ENCODE measurements around the gene CFAP54. TPM values are rescaled to one million over a fixed set of nuclear protein-coding genes. Genes with fewer than 3 reads are reported as not detected.
"Not testable (repeated sequence)": the region's sequence is repeated elsewhere in the genome, so short reads cannot be mapped to it uniquely, and the experiment has no call there.

CFAP54 gene
- polyA plus RNA-seq, 1 donor from 2014 or later: 0.13 TPM

DNA sequence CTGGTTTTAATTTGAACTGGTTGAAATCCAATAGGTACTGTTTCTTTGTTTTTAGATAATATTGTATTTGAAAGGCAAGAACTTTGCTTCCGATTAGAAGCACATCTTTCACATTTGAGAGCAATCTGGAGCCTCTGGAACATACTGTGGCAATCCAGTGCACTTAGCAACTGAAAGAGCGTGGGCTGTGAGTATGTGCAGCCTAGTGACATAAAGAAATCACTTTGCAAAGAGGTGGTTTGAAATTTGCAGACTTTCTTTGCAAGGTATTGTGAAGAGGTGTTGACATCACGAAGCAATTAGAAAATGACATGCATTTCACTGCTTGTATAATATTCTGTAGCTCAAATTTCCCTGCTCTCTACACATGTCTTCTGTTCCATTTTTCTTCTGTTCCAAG is 23.5 kb upstream of the CFAP54 start:
- no peak overlapping the region for H3K4me3 Mint-ChIP-seq
- no peaks in the 10 kb centered on the region for H3K27me3 Mint-ChIP-seq
- peaks cover 2% of the 10 kb centered on the region for H3K36me3 Mint-ChIP-seq
- peaks cover 0 to 2% (median 0%) of the 10 kb centered on the region in 3 donors for H3K4me1 Mint-ChIP-seq
- H3K27ac Mint-ChIP-seq: no peak overlapping the region
- peaks cover 0 to 5% (median 0%) of the 10 kb centered on the region in 3 donors for H3K9me3 Mint-ChIP-seq

DNA sequence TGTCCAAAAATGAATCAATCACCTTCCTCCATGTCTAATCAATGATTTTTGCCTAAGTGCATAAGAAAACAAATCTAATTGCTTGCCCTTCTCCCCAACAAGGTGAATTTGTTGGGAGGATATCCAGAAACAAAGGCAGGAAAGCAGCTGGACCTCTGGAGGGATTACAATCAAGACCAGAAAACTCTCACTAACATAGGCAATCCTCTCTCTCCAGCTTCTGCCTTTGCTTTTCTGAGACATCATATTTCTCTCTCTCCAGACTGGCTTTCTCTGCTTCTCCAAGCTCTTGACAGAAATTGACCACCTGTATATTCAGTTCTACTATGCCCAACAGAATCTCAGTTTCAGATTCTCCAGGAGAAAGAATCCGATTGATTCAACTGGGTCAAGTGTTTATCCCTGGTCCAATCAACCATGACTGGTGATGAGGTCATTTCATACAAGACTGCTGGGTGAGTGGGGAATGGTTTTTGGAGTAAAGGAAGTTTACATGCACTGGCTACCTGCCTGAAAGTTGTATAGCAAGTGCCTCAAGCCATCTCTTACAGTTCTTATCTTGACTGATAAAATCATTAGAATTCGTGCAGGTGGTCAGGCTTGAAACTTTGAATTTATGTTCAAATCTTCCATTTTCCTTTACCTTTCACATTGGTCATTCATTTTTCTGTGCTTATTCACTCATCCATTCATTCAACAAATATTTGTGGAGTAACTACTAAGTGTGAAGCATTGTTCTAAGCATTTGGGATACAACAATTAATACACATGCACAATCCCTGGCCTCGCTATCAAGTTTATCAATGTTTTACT is 22.2 kb upstream of the CFAP54 start:
- Mint-ChIP-seq H3K27ac (no peak overlapping the region), H3K36me3 (peaks cover 2% of the 10 kb centered on the region), H3K4me3 (no peak overlapping the region), H3K27me3 (no peaks in the 10 kb centered on the region), H3K4me1 (peaks cover 0 to 2% (median 0%) of the 10 kb centered on the region in 3 donors), H3K9me3 (peaks cover 0 to 5% (median 0%) of the 10 kb centered on the region in 3 donors)

DNA sequence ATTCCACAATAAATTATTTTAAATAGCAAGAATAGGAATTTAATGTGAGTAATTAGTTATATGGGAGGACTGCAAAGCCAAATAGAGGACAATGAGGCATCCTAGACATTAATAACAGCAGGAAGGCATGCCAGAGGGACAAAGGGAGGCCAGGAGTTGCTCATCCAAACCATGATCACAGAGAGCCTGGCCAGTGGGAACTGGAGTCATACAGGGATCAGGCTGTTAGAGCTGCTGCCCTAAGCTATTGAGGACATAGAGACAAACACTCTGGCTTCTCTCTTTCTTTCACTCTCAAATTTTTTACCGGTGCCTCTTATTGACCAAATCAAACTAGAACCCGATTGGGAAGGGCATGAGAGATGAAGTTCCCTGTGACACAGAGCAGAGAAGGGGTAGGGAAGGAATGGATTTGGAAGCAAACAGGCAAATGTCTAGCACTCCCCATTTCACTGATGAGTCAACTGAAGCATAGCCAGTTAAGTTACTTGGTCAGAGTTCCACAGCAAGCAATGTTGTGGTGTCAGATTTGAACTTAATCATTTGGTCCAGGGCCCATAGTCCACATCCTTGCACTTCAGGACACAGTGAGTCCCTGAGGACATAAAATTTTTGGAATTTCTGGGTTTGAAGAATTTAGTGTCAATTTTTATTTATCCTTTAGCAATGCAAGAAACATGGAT is 17.9 kb upstream of the CFAP54 start:
- Mint-ChIP-seq H3K4me1 (peaks cover 0 to 4% (median 2%) of the 10 kb centered on the region in 3 donors), H3K9me3 (peaks cover 0 to 5% (median 0%) of the 10 kb centered on the region in 3 donors), H3K27ac (no peak overlapping the region), H3K4me3 (no peak overlapping the region), H3K27me3 (no peaks in the 10 kb centered on the region), H3K36me3 (peaks cover 2% of the 10 kb centered on the region)

DNA sequence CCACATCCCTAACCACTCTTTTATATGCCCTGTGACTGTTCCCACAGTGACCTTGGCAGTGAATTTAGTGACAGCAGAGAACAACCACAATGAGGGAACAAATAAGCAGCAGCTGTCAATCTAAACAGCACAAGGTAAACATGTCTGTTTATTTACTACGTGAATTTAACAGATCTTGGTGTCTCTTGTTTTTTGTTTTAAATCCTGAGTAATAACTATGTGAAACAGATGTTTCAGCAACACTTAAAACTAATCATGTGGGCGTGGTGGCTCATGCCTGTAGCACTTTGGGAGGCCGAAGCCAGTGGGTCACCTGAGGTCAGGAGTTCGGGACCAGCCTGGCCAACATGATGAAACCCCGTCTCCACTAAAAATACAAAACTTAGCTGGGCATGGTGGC is 17.0 kb upstream of the CFAP54 start:
- Mint-ChIP-seq H3K36me3 (peaks cover 2% of the 10 kb centered on the region), H3K9me3 (peaks cover 0 to 5% (median 0%) of the 10 kb centered on the region in 3 donors), H3K27me3 (no peaks in the 10 kb centered on the region), H3K4me3 (no peak overlapping the region), H3K4me1 (peaks cover 0 to 4% (median 2%) of the 10 kb centered on the region in 3 donors), H3K27ac (peak overlapping the region in 1 of 3 donors; percentile 0)

DNA sequence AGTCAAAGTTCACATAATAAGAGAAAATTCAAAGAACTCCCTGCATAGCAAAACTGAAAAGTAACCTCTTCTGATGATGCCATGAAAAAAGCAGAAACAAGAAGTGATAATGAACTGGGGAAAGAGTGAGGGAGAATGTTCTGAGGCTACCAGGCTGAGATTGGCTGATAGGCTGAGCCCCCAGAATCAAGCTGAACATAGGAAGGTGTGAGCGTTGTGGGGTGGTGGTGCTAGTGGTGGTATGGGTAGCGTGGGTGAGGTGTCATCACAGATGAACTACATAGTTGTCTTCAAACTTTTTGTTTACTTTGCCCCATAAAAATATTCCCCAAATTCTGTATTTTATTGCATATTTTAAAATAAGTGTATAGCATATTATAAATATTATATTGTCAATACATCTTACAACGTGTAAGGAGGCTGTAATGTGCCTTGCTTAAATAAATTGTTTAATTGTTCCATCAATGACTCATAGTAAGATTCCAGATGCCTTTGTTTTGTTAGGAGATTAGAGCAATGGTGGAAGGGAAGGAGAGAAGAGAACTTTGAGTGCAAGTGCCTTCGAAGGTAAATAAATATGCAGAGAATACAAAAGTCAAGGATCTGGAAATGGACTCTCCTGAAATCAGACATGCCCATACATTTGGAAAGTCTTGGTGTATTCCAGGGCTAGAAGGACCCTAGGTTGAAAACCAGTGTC is 15.8 kb upstream of the CFAP54 start:
- peaks cover 0 to 5% (median 0%) of the 10 kb centered on the region in 3 donors for H3K9me3 Mint-ChIP-seq
- H3K27me3 Mint-ChIP-seq: no peaks in the 10 kb centered on the region
- H3K4me3 Mint-ChIP-seq: no peak overlapping the region
- peaks cover 2% of the 10 kb centered on the region for H3K36me3 Mint-ChIP-seq
- peak overlapping the region in 2 of 3 donors; percentile 0 to 4 for H3K27ac Mint-ChIP-seq
- H3K4me1 Mint-ChIP-seq: peaks cover 0 to 4% (median 2%) of the 10 kb centered on the region in 3 donors

DNA sequence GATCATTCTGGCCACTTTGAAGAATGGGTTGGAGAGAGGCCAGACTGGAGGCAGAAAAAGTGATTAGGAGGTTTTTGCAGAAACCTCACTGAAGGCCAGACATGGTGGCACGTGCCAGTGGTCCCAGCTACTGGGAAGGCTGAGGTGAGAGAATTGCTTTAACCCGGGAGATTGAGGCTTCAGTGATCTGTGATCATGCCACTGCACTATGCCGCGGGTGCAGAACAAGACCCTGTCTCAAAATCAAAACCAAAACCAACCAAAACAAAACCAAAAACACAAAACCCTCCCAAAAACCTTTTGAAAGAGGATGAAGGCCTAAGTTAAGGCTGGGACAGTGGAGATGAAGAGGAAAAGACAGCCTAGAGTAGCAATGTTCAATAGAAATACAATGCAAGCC is 15.2 kb upstream of the CFAP54 start:
- Mint-ChIP-seq H3K36me3 (peaks cover 2% of the 10 kb centered on the region), H3K27ac (no peak overlapping the region), H3K4me1 (peaks cover 0 to 2% (median 2%) of the 10 kb centered on the region in 3 donors), H3K4me3 (no peak overlapping the region), H3K27me3 (no peaks in the 10 kb centered on the region), H3K9me3 (peaks cover 0 to 5% (median 0%) of the 10 kb centered on the region in 3 donors)

DNA sequence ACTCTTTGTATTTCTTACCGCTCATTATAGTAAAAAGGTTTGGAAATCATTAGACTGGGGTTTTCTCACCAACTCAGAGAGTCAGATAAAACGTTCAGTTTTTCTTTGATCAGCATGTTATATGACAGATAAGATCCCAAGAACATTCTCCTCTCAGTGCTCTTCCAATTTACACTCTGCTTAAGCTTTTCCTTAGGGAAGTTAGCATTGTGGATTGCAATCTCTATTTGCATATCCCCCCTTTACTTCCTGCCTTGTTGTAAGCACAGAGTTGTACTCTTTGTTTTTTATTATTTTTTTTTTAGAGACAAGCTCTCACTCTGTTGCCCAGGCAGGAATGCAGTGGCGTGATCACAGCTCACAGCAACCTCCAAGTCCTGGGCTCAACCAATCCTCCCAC is 11.4 kb upstream of the CFAP54 start:
- no peaks in the 10 kb centered on the region for H3K9me3 Mint-ChIP-seq
- H3K4me1 Mint-ChIP-seq: peaks cover 0 to 2% (median 2%) of the 10 kb centered on the region in 3 donors
- peaks cover 2% of the 10 kb centered on the region for H3K36me3 Mint-ChIP-seq
- H3K27me3 Mint-ChIP-seq: no peaks in the 10 kb centered on the region
- H3K4me3 Mint-ChIP-seq: no peak overlapping the region
- H3K27ac Mint-ChIP-seq: no peak overlapping the region

DNA sequence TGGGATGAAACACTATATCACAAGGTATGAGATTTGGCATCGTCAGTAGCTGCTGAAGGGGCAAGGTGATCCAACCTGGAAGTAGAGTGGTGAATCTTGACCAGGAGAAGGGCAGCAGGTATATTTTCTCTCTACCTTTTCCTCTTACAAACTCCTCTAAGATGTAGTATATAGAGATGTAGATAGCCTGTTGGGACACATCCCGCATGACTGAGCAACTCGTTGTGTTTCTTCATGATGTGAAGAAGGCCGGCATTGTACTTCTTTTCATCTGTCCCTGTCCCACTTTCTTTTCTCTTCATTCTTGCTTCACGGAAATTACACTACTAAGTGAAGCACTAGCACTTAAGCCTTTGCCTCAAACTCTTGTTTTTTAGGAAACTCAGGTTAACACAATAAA is 7.3 kb upstream of the CFAP54 start:
- peaks cover 3% of the 10 kb centered on the region for H3K27me3 Mint-ChIP-seq
- no peak overlapping the region for H3K27ac Mint-ChIP-seq
- H3K36me3 Mint-ChIP-seq: peaks cover 2% of the 10 kb centered on the region
- H3K4me3 Mint-ChIP-seq: no peak overlapping the region
- H3K4me1 Mint-ChIP-seq: peaks cover 5 to 12% (median 5%) of the 10 kb centered on the region in 3 donors
- H3K9me3 Mint-ChIP-seq: no peaks in the 10 kb centered on the region

DNA sequence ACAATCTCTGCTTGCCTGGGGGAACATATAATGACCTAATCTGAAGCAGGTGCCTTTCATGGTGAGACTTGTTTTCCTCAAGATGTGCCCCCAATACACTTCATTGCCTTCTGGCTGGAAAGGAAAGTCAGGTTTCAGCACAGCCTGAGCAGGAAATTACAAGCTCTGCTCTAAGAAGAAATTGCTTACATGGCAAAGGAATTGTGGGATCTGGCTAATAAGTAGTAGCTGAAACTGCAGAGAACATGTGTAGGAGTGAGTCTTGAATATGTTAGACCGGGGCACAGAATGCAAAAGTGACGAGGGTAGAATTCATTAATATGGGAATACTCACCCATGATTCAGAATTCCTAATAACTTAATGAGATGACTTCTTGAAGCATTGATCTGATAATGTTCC is 6.3 kb upstream of the CFAP54 start:
- Mint-ChIP-seq H3K27me3 (peaks cover 3% of the 10 kb centered on the region), H3K36me3 (peaks cover 2% of the 10 kb centered on the region), H3K4me1 (peaks cover 5 to 12% (median 5%) of the 10 kb centered on the region in 3 donors), H3K9me3 (no peaks in the 10 kb centered on the region), H3K4me3 (no peak overlapping the region), H3K27ac (no peak overlapping the region)

DNA sequence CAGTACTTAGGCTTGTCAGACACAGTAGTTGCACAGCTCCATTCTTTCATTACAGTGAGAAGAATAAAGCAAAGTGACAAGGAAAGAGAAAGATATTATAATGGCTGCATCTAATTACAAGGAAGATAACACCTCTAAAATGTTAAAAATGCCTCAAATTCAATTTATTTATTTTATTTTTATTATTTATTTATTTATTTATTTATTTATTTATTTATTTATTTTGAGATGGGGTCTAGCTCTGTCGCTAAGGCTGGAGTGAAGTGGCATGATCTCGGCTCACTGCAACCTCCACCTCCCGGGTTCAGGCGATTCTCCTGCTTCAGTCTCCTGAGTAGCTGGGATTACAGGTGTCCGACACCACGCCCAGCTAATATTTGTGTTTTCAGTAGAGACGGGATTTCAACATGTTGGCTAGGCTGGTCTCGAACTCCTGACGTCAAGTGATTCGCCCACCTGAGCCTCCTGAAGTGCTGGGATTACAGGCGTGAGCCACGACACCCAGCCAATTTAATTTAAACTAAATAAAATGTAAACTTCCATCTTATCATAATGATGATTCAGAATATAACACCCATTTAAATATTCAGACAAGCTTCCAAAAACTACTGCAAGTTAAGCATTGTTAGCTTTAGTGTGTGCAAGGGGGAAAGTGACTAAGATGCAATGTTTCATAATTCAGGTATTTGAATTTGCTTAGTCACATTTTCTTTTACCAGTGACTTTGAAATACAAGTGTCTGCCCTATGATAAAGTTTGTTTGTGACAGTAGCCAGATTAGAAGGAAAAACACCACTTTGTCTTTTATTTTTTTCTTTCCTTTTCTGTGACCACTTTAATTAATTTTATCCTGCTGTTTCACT is 2.4 kb upstream of the CFAP54 start:
- Mint-ChIP-seq H3K4me3 (no peak overlapping the region), H3K9me3 (no peaks in the 10 kb centered on the region), H3K36me3 (no peaks in the 10 kb centered on the region), H3K27ac (no peak overlapping the region), H3K4me1 (peaks cover 13 to 17% (median 14%) of the 10 kb centered on the region in 3 donors), H3K27me3 (peaks cover 3% of the 10 kb centered on the region)

DNA sequence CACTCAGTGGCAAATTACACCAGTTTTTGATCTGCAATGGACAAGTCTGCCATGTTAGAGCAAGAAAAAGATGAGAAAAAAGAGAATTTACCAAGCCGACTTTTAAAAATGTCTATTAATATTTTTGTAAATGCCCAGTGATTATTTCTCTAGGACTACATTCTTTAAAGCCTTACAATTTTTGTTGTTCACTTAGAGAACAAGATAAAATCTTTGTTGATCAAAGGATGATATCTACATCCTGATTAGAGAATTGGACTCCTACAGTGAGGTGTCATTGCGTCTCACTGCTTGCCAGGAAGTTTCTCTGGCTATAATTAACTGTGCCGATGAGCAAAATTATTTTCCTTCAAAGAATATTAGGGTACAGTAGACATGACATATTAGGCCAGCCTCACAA is 1.7 kb upstream of the CFAP54 start:
- H3K4me3 Mint-ChIP-seq: no peak overlapping the region
- no peaks in the 10 kb centered on the region for H3K9me3 Mint-ChIP-seq
- peaks cover 3% of the 10 kb centered on the region for H3K27me3 Mint-ChIP-seq
- H3K36me3 Mint-ChIP-seq: no peaks in the 10 kb centered on the region
- H3K4me1 Mint-ChIP-seq: peaks cover 13 to 17% (median 14%) of the 10 kb centered on the region in 3 donors
- no peak overlapping the region for H3K27ac Mint-ChIP-seq

DNA sequence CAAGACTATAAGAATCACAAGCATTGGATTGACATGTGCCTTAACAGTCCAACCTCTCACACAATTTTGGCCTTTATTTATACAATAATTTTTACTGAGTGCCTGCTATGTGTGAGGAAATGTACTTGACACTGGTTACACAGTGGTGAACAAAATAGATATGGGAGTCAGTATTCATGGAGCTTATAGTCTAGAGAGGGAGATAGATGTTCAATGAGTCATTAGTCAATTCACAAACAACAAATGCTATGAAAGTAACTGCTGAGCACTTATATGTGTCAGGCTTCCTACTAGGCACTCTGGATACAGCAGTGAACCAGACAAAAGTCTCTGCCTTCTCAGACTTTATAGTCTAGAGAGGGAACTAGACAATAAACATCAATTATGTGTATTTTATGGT is 3.7 kb downstream of the CFAP54 start:
- Mint-ChIP-seq H3K36me3 (no peaks in the 10 kb centered on the region), H3K9me3 (no peaks in the 10 kb centered on the region), H3K27ac (no peak overlapping the region), H3K4me1 (peaks cover 19 to 36% (median 19%) of the 10 kb centered on the region in 3 donors), H3K27me3 (no peaks in the 10 kb centered on the region), H3K4me3 (peak overlapping the region in 1 of 4 donors; percentile 54)

DNA sequence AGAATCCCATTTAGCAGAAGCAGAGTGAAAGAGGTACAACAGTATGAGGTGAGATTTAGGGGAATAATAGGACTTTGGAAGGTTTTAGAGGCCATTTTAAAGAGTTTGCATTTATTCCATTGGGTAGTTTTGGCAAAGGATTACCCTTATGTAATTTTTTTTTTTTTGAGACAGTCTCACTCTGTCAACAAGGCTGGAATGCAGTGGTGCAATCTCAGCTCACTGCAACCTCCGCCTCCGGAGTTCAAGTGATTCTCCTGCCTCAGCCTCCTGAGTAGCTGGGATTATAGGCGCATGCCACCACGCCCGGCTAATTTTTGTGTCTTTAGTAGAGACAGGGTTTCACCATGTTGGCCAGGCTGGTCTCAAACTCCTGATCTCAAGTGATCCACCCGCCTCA is 4.8 kb downstream of the CFAP54 start:
- not testable (repeated sequence) for H3K27ac Mint-ChIP-seq, H3K9me3 Mint-ChIP-seq, H3K27me3 Mint-ChIP-seq, H3K36me3 Mint-ChIP-seq
- Mint-ChIP-seq H3K4me1 (peaks cover 17 to 34% (median 18%) of the 10 kb centered on the region in 3 donors), H3K4me3 (peak overlapping the region in 2 of 4 donors; percentile 22 to 54)

DNA sequence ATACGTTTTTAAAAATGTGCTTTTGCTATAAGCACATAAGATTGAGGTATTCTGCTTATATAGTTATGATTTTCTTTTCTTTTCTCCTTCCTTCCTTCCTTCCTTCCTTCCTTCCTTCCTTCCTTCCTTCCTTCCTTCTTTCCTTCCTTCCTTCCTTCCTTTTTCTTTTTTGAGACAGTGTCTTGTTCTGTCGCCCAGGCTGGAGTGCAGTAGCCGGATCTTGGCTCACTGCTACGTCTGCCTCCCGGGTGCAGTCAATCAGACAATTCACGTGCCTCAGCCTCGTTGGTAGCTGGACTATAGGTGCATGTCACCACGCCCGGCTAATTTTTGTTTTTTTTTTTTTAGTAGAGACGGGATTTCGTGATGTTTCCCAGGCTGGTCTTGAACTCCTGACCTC is 5.8 kb downstream of the CFAP54 start:
- H3K9me3 Mint-ChIP-seq: no peaks in the 10 kb centered on the region
- peaks cover 14 to 32% (median 19%) of the 10 kb centered on the region in 3 donors for H3K4me1 Mint-ChIP-seq
- H3K27me3 Mint-ChIP-seq: no peaks in the 10 kb centered on the region
- no peaks in the 10 kb centered on the region for H3K36me3 Mint-ChIP-seq
- peak overlapping the region; percentile 34 to 75 (median 44) for H3K4me3 Mint-ChIP-seq
- peak overlapping the region in 2 of 3 donors; percentile 19 to 61 for H3K27ac Mint-ChIP-seq
